Loucy (cell line): ENCODE data around the gene MILR1.
A peak's percentile ranks its signal among the peaks of the same experiment; 100 is the strongest.

Source experiments
- H2AFZ ChIP-seq: fragments of 200-600 bp; sonication (generic); 2 replicates; pipeline ENCODE4 v1.6.0; 2016; ENCODE audit warnings: antibody characterized with exemption, mild to moderate bottlenecking, low read length, moderate library complexity
- H3F3A ChIP-seq: fragments of 200-600 bp; 2 replicates; pipeline ENCODE4 v1.6.0; 2016; ENCODE audit warnings: antibody characterized with exemption, low read depth, mild to moderate bottlenecking
- H3K27me3 ChIP-seq: fragments of 200-600 bp; sonication (generic); 2 replicates; pipeline ENCODE4 v1.6.1; 2014; ENCODE audit warnings: low read length, mild to moderate bottlenecking; ENCODE audit not compliant: insufficient read depth, poor library complexity, severe bottlenecking
- H3K36me3 ChIP-seq: fragments of 200-600 bp; sonication (generic); 2 replicates; pipeline ENCODE4 v1.6.1; 2016; ENCODE audit warnings: low read length; ENCODE audit not compliant: insufficient read depth
- H3K4me1 ChIP-seq: fragments of 200-600 bp; sonication (generic); 2 replicates; pipeline ENCODE4 v1.5.1; 2014; ENCODE audit warnings: low read length, mild to moderate bottlenecking; ENCODE audit not compliant: insufficient read depth, poor library complexity, severe bottlenecking
- H3K4me2 ChIP-seq: fragments of 200-600 bp; sonication (generic); 2 replicates; pipeline ENCODE4 v1.6.0; 2014; ENCODE audit warnings: antibody characterized with exemption, low read length, low read depth, mild to moderate bottlenecking; ENCODE audit not compliant: poor library complexity, severe bottlenecking
- H3K4me3 ChIP-seq: fragments of 200-600 bp; sonication (generic); 2 replicates; pipeline ENCODE4 v1.5.1; 2014; ENCODE audit warnings: low read length, mild to moderate bottlenecking, mixed read lengths; ENCODE audit not compliant: poor library complexity, severe bottlenecking
- H3K79me2 ChIP-seq: fragments of 200-600 bp; sonication (generic); 2 replicates; pipeline ENCODE4 v1.6.1; 2014; ENCODE audit warnings: low read length; ENCODE audit not compliant: insufficient read depth
- H3K9ac ChIP-seq: fragments of 200-600 bp; sonication (generic); 2 replicates; pipeline ENCODE4 v1.6.0; 2014; ENCODE audit warnings: mild to moderate bottlenecking, low read depth, low read length, moderate library complexity; ENCODE audit not compliant: poor library complexity, severe bottlenecking
- H3K9me2 ChIP-seq: fragments of 200-600 bp; sonication (generic); replicated peaks from 2 replicates; pipeline ENCODE4 v1.6.1; 2016; ENCODE audit warnings: low read depth, low read length, mixed read lengths
- H3K9me3 ChIP-seq: fragments of 200-600 bp; sonication (generic); 2 replicates; pipeline ENCODE4 v1.6.1; 2014; ENCODE audit warnings: mild to moderate bottlenecking, antibody characterized with exemption, low read length, low read depth; ENCODE audit not compliant: insufficient read depth
- H4K20me1 ChIP-seq: fragments of 200-600 bp; sonication (generic); 2 replicates; pipeline ENCODE4 v1.6.0; 2014; ENCODE audit warnings: antibody characterized with exemption, low read length, mild to moderate bottlenecking; ENCODE audit not compliant: insufficient read depth, poor library complexity, severe bottlenecking
- EZH2phosphoT487 ChIP-seq: fragments of 200-600 bp; IDR thresholded peaks from 2 replicates; pipeline ENCODE4 v1.6.1; 2018; ENCODE audit warnings: antibody characterized with exemption, mild to moderate bottlenecking, moderate library complexity, borderline replicate concordance
- TF ChIP-seq, protein P1 (sequence below): fragments of 200-600 bp; sonication (generic); conservative IDR thresholded peaks from 2 replicates; pipeline ENCODE4 v1.5.1; 2014; ENCODE audit warnings: mild to moderate bottlenecking, antibody characterized with exemption, low read length

MILR1 gene

DNA sequence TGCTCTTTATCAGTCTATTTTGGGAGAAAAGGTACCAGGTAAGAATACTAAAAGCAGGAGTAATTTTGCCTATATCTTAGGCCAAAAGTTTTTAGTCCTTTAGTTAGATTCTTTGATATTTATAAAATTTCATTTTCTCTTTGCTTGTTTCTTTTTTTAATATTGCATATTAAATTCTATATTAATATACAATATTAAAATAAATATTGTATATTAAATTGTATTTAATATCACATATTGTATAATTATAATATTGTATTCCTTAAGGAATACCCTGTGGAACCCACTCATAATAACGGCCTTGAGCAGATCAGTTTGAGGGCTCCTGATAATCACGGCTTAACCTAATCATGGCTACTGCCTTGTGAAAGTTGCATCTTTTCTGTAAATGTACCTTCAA is 59.8 kb downstream of the MILR1 start:
- H3F3A ChIP-seq = no peaks in the 10 kb centered on the region
- H3K9me3 ChIP-seq = no peaks in the 10 kb centered on the region
- H3K4me1 ChIP-seq = peaks cover 51% of the 10 kb centered on the region
- H3K9me2 ChIP-seq = no peaks in the 10 kb centered on the region
- H3K27me3 ChIP-seq = peaks cover 10% of the 10 kb centered on the region
- H2AFZ ChIP-seq = no peak overlapping the region
- peak overlapping the region; percentile 99 for H3K9ac ChIP-seq
- peak overlapping the region; percentile 98 for H3K4me2 ChIP-seq
- H3K36me3 ChIP-seq = peaks cover 42% of the 10 kb centered on the region
- peak overlapping the region; percentile 99 for H3K4me3 ChIP-seq
- peaks cover 62% of the 10 kb centered on the region for H4K20me1 ChIP-seq
- H3K79me2 ChIP-seq = peaks cover 91% of the 10 kb centered on the region
- TF ChIP-seq EZH2phosphoT487 = no peak
- TF ChIP-seq, protein P1, sequence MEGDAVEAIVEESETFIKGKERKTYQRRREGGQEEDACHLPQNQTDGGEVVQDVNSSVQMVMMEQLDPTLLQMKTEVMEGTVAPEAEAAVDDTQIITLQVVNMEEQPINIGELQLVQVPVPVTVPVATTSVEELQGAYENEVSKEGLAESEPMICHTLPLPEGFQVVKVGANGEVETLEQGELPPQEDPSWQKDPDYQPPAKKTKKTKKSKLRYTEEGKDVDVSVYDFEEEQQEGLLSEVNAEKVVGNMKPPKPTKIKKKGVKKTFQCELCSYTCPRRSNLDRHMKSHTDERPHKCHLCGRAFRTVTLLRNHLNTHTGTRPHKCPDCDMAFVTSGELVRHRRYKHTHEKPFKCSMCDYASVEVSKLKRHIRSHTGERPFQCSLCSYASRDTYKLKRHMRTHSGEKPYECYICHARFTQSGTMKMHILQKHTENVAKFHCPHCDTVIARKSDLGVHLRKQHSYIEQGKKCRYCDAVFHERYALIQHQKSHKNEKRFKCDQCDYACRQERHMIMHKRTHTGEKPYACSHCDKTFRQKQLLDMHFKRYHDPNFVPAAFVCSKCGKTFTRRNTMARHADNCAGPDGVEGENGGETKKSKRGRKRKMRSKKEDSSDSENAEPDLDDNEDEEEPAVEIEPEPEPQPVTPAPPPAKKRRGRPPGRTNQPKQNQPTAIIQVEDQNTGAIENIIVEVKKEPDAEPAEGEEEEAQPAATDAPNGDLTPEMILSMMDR = no peak

DNA sequence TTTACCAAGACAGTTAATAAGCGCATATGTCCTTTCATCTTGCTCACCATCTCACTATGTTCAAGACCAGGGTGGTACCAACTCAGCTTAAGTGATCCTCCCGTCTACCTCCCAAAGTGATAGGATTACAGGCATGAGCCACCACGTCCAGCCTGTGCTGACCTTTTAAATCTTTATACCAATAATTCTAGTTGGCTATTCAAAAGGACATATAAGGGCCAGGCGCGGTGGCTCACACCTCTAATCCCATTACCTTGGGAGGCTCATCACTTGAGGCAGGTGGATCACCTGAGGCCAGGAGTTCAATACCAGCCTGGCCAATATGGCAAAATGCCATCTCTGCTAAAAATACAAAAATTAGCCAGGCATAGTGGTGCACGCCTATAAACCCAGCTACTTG is 60.3 kb downstream of the MILR1 start:
- Histone ChIP-seq H3K79me2 (peaks cover 91% of the 10 kb centered on the region), H3K4me2 (peak overlapping the region; percentile 98)

DNA sequence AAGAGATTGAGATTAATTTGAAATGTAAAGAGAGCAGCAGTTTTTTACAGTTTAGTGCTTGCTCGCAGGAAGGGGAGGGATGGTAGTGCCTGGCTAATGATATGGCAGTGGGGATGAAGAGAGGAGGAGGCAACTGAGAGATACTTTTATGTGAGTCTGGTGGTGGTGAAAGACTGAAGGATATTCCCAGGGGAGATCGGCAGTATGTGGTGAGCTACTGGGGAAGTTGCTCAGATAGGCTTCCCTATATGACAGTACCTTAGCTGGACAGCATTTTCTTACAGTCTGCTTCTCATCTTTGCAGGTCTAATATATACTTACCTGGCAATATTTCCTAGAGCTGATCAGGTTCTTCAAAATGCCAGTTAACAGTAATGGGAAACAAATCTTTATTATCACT is 66.5 kb downstream of the MILR1 start:
- Histone ChIP-seq H3K79me2 (peaks cover 69% of the 10 kb centered on the region), H3K4me1 (peaks cover 30% of the 10 kb centered on the region), H3K27me3 (no peaks in the 10 kb centered on the region), H3K4me3 (peak overlapping the region; percentile 2), H4K20me1 (peaks cover 33% of the 10 kb centered on the region), H3F3A (no peaks in the 10 kb centered on the region), H3K36me3 (peaks cover 80% of the 10 kb centered on the region), H3K9ac (no peak overlapping the region), H2AFZ (no peak overlapping the region), H3K9me2 (no peaks in the 10 kb centered on the region), H3K9me3 (no peaks in the 10 kb centered on the region), H3K4me2 (peak overlapping the region; percentile 33)
- TF ChIP-seq EZH2phosphoT487 = no peak
- TF ChIP-seq, protein P1 = no peak

More for the DNA sequence above, 60.3 kb downstream of the MILR1 start:
- H3K4me1 ChIP-seq = peaks cover 46% of the 10 kb centered on the region
- TF ChIP-seq EZH2phosphoT487 = no peak
- TF ChIP-seq, protein P1 = no peak
- peak overlapping the region; percentile 1 for H3K9ac ChIP-seq
- peaks cover 62% of the 10 kb centered on the region for H4K20me1 ChIP-seq
- H3K9me2 ChIP-seq = no peaks in the 10 kb centered on the region
- H3K36me3 ChIP-seq = peaks cover 42% of the 10 kb centered on the region
- peaks cover 10% of the 10 kb centered on the region for H3K27me3 ChIP-seq
- H2AFZ ChIP-seq = no peak overlapping the region
- H3K4me3 ChIP-seq = peak overlapping the region; percentile 99
- no peaks in the 10 kb centered on the region for H3F3A ChIP-seq
- H3K9me3 ChIP-seq = no peaks in the 10 kb centered on the region
